Esophagus muscularis mucosa (tissue), 4 donors: ENCODE data around the gene CORO2B. TPM values are rescaled to one million over a fixed set of nuclear protein-coding genes. Genes with fewer than 3 reads are reported as not detected.

Experiments
- DNase-seq: peaks from one replicate; pipeline ENCODE4 v3.0.0-alpha.2; 2017; ENCODE audit errors: extremely low spot score
- H3K27ac ChIP-seq, 4 donors: fragments of 200-600 bp; sonication (generic); replicated peaks in 1 of 4; 1 replicate in 3 of 4; 2 replicates in 1 of 4; pipeline ENCODE4 v1.5.1; 2016 to 2019; ENCODE audit warnings: mild to moderate bottlenecking in 1 of 4
- H3K27me3 ChIP-seq, 4 donors: fragments of 200-600 bp; sonication (generic); one replicate each; pipeline versions ENCODE4 v1.5.1 to v1.6.0; 2016 to 2019
- H3K36me3 ChIP-seq, 4 donors: fragments of 200-600 bp; sonication (generic); one replicate each; pipeline ENCODE4 v1.5.1; 2016 to 2019
- H3K4me1 ChIP-seq, 4 donors: fragments of 200-600 bp; sonication (generic); one replicate each; pipeline ENCODE4 v1.5.1; 2016 to 2019
- H3K4me3 ChIP-seq, 4 donors: fragments of 200-600 bp; sonication (generic); 1 replicate in 2 of 4; 2 replicates in 2 of 4; pipeline ENCODE4 v1.5.1; 2016 to 2019; ENCODE audit warnings: mild to moderate bottlenecking in 4 of 4, moderate library complexity in 1 of 4
- H3K9me3 ChIP-seq, 4 donors: fragments of 200-600 bp; sonication (generic); 1 replicate in 3 of 4; 2 replicates in 1 of 4; pipeline ENCODE4 v1.5.1; 2016 to 2019
- EP300 ChIP-seq: sonication (generic); formaldehyde crosslinking; IDR thresholded peaks from one replicate; pipeline ENCODE4 v1.6.1; 2017; ENCODE audit warnings: antibody characterized with exemption
- POLR2A ChIP-seq: fragments of 450-650 bp; IDR thresholded peaks from one replicate; pipeline ENCODE4 v1.6.1; 2017; ENCODE audit warnings: antibody characterized with exemption, moderate library complexity, mild to moderate bottlenecking, low read depth
- POLR2AphosphoS5 ChIP-seq, 2 donors: sonication (generic); formaldehyde crosslinking; IDR thresholded peaks; one replicate each; pipeline ENCODE4 v1.6.1; 2017; ENCODE audit warnings: antibody characterized with exemption in 2 of 2
- WGBS: methylation state at CpG from one replicate; pipeline ENCODE4 v1.1.5; 2018; 5-methylcytosine and 5-hydroxymethylcytosine counted together
- intact Hi-C: fragments of 100-400 bp; cut with DNase I; formaldehyde crosslinking; loops from one replicate; pipeline ENCODE4 v1.15.1; 2023
- total RNA-seq, 4 donors: library from RNA; depleted of rRNA; stranded (reverse); fragments of >200 nt; gene quantifications; one replicate each; pipeline versions ENCODE4 v1.1.0 to v1.2.1, GENCODE V29; 2016
- TF ChIP-seq, protein P1 (sequence below), 3 experiments: fragments of 200-600 bp in 2 of 3; fragments of 450-650 bp in 1 of 3; sonication (generic) in 2 of 3; IDR thresholded peaks; one replicate each; pipeline ENCODE4 v1.5.1; 2017 to 2019; ENCODE audit warnings: antibody characterized with exemption in 3 of 3, mild to moderate bottlenecking in 2 of 3, moderate library complexity in 1 of 3

Gene CORO2B
- total RNA-seq, 4 donors from 2014 or later: 5.8 to 12.2 (median 7.5) TPM

DNA sequence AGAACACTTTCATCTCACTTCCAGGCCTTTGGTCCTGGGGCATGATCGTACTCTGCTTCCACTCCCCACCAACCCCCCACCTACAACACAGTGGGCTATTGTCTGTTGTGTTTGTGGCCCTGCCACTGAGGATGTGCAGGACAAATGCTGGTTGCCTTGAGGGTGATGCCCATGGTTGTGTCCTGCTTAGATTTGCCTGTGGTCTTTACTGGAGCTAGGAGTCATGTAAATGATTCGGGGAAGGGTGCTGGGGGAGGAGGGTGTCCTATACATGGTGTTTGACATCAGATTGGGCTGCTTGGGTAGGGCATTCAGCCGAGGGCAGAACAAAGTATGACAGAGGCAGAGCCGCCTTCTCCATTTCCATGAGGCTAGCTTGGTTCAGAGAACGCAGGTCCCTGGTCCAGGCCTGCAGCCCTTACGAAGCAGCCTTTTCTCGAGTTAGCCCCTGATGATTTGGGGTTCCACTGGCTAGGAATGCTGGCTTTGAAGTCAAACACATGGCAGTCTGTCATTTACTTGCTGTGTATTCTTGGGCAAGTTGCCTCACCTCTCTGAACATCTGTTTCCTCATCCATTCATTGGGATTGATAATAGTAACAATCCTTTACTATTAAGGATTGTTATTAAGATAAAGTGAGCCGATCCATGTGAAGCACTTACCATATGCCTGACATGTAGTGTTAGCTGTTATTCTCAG, 6.9 kb downstream of the CORO2B start:
- Histone ChIP-seq H3K36me3 (no peaks in the 10 kb centered on the region), H3K27me3 (peaks cover 0 to under 1% (median 0%) of the 10 kb centered on the region in 4 donors), H3K9me3 (no peaks in the 10 kb centered on the region), H3K4me1 (peaks cover 24 to 69% (median 31%) of the 10 kb centered on the region in 4 donors), H3K27ac (peak overlapping the region; percentile 0 to 63 (median 23)), H3K4me3 (no peak overlapping the region)
- intact Hi-C loops: loop anchor here (10.0 kb wide), 1 partner anchor 49 kb away; no protein-coding TSS in a partner anchor
- no peak for TF ChIP-seq POLR2A
- TF ChIP-seq, protein P1, sequence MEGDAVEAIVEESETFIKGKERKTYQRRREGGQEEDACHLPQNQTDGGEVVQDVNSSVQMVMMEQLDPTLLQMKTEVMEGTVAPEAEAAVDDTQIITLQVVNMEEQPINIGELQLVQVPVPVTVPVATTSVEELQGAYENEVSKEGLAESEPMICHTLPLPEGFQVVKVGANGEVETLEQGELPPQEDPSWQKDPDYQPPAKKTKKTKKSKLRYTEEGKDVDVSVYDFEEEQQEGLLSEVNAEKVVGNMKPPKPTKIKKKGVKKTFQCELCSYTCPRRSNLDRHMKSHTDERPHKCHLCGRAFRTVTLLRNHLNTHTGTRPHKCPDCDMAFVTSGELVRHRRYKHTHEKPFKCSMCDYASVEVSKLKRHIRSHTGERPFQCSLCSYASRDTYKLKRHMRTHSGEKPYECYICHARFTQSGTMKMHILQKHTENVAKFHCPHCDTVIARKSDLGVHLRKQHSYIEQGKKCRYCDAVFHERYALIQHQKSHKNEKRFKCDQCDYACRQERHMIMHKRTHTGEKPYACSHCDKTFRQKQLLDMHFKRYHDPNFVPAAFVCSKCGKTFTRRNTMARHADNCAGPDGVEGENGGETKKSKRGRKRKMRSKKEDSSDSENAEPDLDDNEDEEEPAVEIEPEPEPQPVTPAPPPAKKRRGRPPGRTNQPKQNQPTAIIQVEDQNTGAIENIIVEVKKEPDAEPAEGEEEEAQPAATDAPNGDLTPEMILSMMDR (IDR thresholded peaks at IDR 0.05): no peak
- no peak for TF ChIP-seq POLR2AphosphoS5 (IDR thresholded peaks at IDR 0.05)
- no peak for TF ChIP-seq EP300
- WGBS: 83% methylated on average over 7 of the region's 8 CpGs
- DNase-seq: no peak

DNA sequence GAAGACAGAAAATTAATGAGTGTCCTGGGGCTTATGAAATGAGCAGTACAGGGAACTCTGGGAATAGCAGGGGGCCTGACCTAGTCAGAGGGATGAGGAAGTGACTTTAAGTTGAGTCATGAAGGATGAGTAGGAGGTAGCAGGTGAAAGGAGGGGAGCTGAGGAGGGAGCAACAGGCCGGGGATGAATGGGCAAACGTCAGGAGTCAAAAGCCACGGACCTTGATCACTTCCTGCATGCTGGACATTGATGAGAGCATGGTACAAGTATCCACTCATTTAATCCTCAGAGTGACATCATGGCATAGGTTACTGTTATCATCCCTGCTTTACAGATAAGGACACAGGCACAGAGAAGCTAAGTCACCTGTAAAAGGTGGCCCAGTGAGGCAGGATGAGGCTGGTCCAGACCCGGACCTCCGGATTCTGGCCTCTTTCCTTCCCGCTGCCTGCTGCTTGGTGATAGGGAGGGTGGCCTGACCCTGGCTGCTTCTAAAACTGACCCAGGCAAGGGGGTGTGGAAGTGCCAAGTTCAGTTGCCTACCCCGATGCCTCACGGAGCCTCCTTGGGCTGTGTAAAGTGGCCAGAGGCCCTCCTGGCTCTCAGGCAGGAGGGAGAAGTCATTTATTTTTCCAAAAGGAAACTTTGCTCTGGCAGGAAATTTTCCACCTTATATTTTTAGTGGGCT, 7.6 kb downstream of the CORO2B start:
- Histone ChIP-seq H3K4me1 (peaks cover 24 to 68% (median 32%) of the 10 kb centered on the region in 4 donors), H3K27ac (peak overlapping the region; percentile 25 to 63 (median 42)), H3K36me3 (no peaks in the 10 kb centered on the region), H3K9me3 (no peaks in the 10 kb centered on the region), H3K4me3 (no peak overlapping the region), H3K27me3 (peaks cover 0 to 8% (median 0%) of the 10 kb centered on the region in 4 donors)
- TF ChIP-seq, protein P1 (IDR thresholded peaks at IDR 0.05): no peak
- TF ChIP-seq POLR2AphosphoS5 (IDR thresholded peaks at IDR 0.05) (no peak), EP300 (no peak), POLR2A (no peak)
- intact Hi-C loops: loop anchor here (10.0 kb wide), 1 partner anchor 48 kb away; no protein-coding TSS in a partner anchor
- DNase-seq: no peak
- WGBS: 64% methylated on average over 5 of the region's 8 CpGs

DNA sequence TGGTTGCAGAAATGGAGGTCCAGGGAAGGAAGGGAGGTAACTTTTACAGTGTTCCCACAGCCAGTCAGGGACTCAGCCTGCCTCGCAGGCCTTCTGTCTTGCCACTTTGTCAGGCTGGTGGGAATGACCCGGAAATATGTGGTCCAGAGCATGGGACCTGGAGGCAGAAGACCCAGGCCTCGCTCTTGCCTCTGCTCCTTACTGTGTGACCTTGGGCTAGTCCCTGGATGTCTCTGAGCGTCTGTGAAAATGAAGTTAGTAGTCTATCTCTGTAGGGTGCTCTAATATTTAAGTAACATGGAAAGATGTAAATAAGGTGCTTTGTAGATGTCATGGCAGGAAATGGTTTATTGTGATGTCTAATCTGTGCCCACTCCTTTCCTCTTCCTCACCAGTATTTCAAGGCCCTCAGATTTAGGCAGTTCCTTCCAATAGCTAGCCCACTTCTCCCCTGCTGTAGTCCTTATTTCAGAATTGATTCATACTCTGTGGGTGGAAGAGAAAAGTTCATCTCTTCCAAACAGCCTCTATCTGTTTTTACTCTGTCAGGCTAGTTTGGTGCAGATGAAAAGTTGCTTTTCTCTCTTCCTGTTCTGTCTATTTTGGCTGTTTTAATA, 9.1 kb downstream of the CORO2B start:
- H3K36me3 ChIP-seq: no peaks in the 10 kb centered on the region
- H3K27me3 ChIP-seq: peaks cover 0 to 12% (median 0%) of the 10 kb centered on the region in 4 donors
- DNase-seq: no peak
- peaks cover 19 to 64% (median 32%) of the 10 kb centered on the region in 4 donors for H3K4me1 ChIP-seq
- no peaks in the 10 kb centered on the region for H3K9me3 ChIP-seq
- H3K4me3 ChIP-seq: no peak overlapping the region
- WGBS: 93% methylated on average over 4 of the region's 4 CpGs
- TF ChIP-seq POLR2A: no peak
- TF ChIP-seq EP300: no peak
- TF ChIP-seq, protein P1 (IDR thresholded peaks at IDR 0.05): no peak
- TF ChIP-seq POLR2AphosphoS5 (IDR thresholded peaks at IDR 0.05): no peak
- intact Hi-C loops: loop anchor here (10.0 kb wide), 1 partner anchor 47 kb away; no protein-coding TSS in a partner anchor
- H3K27ac ChIP-seq: peak overlapping the region in 1 of 4 donors; percentile 50

DNA sequence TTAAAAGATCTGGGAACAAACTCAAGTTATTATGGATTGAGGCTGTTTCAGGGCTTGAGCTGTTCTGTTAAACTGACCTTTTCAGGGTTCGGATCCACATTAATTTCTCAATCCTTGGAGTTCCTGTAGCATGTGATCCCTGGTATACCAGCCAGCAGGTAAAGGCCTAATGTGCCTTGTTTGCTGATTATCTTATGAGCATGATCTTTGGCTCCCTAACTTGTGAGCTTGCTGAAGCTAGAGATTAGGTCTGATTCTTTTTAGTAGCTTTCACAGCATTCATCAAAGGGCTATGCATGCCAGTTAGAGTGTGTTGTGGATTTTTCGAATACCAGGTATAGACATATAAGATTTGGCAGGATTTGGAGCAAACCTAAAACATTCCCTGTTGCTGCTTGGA, 10.3 kb downstream of the CORO2B start:
- Histone ChIP-seq H3K27me3 (peaks cover 0 to 13% (median 0%) of the 10 kb centered on the region in 4 donors), H3K9me3 (no peaks in the 10 kb centered on the region), H3K4me3 (no peak overlapping the region), H3K27ac (no peak overlapping the region), H3K36me3 (no peaks in the 10 kb centered on the region), H3K4me1 (peaks cover 17 to 67% (median 24%) of the 10 kb centered on the region in 4 donors)
- TF ChIP-seq POLR2AphosphoS5 (IDR thresholded peaks at IDR 0.05) (no peak), POLR2A (no peak), EP300 (no peak)
- TF ChIP-seq, protein P1 (IDR thresholded peaks at IDR 0.05): no peak
- intact Hi-C loops: loop anchor here (10.0 kb wide), 1 partner anchor 46 kb away; no protein-coding TSS in a partner anchor
- 67% methylated on average over 2 of the region's 2 CpGs for WGBS
- no peak for DNase-seq
